GM18951 (cell line): Measurements from ENCODE around the gene IL1A.

ENCODE experiments used
- POLR2A ChIP-seq: IDR thresholded peaks from 4 replicates; pipeline ENCODE4 v1.6.1; 2011; ENCODE audit warnings: mild to moderate bottlenecking; ENCODE audit not compliant: insufficient read length, insufficient read depth; ENCODE audit errors: extremely low read depth
- in situ Hi-C: fragments of 300-500 bp; cut with MboI; formaldehyde crosslinking; loops from one replicate; pipeline ENCODE4 v1.12.0; 2022; ENCODE audit warnings: low sequenced_read_pairs, mixed read lengths, inconsistent platforms; ENCODE audit not compliant: unreplicated experiment

IL1A gene

GRCh38 chr2:112773556-112773955 is 10.7 kb downstream of the IL1A start:
- TF ChIP-seq POLR2A: no peak
- in situ Hi-C loops: no loop called here

DNA sequence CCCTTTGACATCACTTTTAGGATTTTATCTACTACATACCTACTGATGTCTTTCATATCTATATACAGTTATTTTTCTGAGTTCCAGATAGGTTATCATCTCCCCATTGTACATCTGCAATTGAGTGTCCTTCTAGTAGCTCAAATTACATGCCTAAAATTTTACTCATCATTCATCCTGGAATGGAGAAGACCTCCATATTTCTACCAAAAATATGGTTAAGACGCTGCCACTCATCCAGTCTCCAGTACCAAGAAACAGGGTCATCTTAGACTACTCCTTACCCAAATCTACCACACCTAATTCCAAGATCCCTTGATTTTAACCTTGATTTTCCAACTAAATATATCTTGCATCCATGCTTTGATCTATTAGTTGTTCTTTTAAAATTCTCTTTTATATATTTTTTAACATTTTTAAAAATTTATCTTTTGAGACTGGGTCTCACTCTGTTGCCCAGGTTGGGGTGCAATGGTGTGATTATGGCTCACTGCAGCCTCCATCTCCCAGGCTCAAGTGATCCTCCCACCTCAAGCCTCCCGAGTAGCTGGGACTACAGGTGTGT is 11.3 kb downstream of the IL1A start:
- TF ChIP-seq POLR2A: no peak

DNA sequence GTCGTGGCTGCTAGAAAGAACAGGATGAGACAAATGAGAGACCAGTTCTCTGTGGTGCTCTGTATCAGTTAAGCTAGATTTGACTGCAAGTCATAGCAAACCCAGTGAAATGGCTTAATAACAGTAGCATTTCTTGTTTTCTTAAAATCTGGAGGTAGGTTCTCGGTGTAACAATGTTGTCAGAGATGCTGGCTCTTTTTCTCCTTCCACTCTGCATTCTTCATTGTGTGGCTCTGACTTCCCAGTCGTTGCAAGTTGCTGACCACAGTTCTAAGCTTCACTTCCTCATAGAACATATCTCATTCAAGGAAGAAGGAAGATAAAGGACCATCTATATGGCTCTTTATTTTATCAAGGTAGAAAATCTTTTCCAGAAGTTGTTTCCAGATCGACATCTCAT is 12.0 kb downstream of the IL1A start:
- TF ChIP-seq POLR2A: no peak
- in situ Hi-C loops: no loop called here

More for the DNA sequence above, 11.3 kb downstream of the IL1A start:
- in situ Hi-C loops: no loop called here

DNA sequence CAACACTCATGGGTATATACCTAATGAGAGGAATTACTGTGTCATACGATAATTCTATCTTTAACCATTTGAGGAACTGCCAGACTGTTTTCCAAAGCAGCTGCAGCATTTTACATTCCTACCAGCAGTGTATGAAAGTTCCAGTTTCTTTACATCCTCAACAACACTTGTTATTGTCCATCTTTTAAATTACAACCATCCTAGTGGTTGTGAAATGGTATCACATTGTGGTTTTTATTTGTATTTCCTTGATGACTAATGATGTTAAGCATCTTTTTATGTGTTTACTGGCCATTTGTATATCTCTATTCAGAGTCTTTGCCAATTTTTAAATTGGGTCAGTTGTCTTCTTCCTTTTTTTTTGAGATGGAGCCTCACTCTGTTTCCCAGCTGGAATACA is 15.9 kb downstream of the IL1A start:
- TF ChIP-seq POLR2A: no peak
- in situ Hi-C loops: no loop called here

GRCh38 chr2:112767693-112768330 is 16.5 kb downstream of the IL1A start:
- in situ Hi-C loops: no loop called here
- TF ChIP-seq POLR2A: no peak

GRCh38 chr2:112765251-112765650 is 19.0 kb downstream of the IL1A start:
- in situ Hi-C loops: no loop called here
- no peak for TF ChIP-seq POLR2A

DNA sequence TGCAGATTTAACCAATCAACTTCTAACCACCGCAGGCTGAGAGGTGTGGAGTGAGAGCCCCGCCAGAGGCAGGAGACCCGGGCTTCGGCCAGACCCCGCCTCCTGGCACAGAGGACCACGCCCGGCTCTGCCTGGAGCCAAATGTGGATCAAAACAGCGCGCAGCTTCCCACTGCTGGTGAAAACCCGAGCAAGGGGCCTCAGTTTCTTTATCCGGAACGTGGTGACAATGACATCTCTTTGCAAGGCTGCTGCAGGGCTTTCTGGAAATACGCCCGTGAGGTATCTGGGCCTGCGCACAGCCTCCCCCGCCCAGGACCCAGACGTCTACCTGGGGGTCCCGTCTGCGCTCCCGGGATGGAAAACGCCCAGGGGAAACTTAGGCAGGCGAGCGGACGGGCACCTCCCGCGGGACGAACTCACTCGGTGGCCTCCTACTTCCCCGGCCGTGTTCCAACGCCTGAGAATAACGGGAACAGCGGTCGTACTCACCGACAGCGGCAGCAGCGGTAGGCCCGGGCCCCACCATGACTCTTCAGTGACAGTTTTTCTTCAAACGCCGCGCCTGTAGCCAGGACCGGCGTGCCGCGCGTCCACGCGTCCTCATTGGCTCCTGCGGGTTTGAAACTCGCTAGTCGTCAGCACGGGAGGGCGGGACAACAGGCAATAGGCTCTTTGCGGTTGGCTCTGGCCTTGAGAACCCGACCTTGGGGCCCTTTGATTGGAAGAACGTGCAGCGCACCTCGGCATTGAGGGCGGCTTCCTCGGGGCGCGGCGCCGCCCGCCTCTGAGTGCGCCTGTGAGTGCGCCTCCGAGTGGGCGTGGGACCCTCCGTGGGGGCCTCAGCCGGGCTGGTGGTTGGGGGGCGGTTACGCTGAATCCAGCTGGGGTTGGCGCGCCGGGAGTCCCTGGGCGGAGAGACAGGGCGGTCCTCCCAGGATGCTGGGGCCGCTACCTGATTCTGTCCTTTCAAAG is 19.9 kb downstream of the IL1A start, which contains the start of gene CKAP2L:
CKAP2L (minus strand) TSS at position 539 of the 974 bp plus-strand sequence; CDS start at position 528, 11 bp downstream.
- in situ Hi-C loops: no loop called here
- TF ChIP-seq POLR2A: peak; percentile 59

DNA sequence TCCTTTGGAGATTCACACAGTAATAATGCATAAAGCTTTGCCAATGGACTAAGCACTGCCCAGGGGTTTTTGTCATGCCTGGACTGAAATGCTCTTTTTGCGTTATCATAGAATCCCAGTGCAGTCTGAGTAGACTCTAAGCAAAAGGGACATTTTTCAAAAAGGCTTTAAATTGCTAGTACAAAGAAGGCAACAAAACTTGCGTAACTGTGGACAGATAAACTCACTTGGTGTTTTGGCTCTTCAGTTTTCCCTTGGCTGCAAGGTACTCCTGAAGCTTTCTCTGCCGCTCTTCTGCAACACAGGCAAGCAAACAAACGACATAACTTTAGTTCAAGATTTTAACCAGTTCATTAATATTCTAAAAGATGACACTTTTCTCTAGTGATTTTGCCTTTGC is 22.0 kb downstream of the IL1A start:
- in situ Hi-C loops: no loop called here
- TF ChIP-seq POLR2A: no peak

GRCh38 chr2:112760149-112760548 is 24.1 kb downstream of the IL1A start:
- in situ Hi-C loops: no loop called here
- no peak for TF ChIP-seq POLR2A

- TF ChIP-seq POLR2A: no peak
- in situ Hi-C loops: loop anchor here (10.0 kb wide), 1 partner anchor 196 kb away; no protein-coding TSS in a partner anchor
Measured at GRCh38 chr2:112758711-112759110, 25.6 kb downstream of the IL1A start.

- in situ Hi-C loops: loop anchor here (10.0 kb wide), 1 partner anchor 198 kb away; no protein-coding TSS in a partner anchor
- no peak for TF ChIP-seq POLR2A
Measured at GRCh38 chr2:112757265-112757664, 27.0 kb downstream of the IL1A start.

- in situ Hi-C loops: loop anchor here (10.0 kb wide), 1 partner anchor 199 kb away; no protein-coding TSS in a partner anchor
Measured at GRCh38 chr2:112756207-112756606, 28.1 kb downstream of the IL1A start.

DNA sequence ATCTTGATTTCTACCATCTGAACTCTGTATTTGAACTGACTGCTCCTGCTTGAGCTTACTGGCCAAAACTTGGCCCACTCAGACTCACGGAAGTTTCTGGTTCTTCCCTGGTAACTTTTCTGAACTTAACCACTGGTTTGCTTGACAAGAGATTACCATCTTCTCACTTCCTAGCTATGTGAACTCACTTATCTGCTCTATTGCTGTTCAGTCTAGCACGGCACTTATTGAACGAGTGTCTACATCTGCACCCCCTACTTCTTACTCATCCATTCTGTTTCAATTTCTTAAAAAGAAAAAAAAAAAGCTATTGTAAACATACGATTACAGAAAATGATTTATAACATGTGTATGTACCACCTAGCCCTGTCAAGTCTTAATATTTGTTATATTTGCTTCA is 28.8 kb downstream of the IL1A start:
- in situ Hi-C loops: loop anchor here (10.0 kb wide), 1 partner anchor 199 kb away; no protein-coding TSS in a partner anchor
- TF ChIP-seq POLR2A: no peak

More at GRCh38 chr2:112756207-112756606, 28.1 kb downstream of the IL1A start:
- no peak for TF ChIP-seq POLR2A
